CD4-positive, alpha-beta memory T cell (primary cell): ENCODE data around the gene PCDHA4. TPM values are rescaled to one million over a fixed set of nuclear protein-coding genes. Genes with fewer than 3 reads are reported as not detected.

ENCODE experiments used
- polyA plus RNA-seq, 2 donors: library from polyadenylated mRNA; unstranded; fragments of 300-500 nt; fragmentation: Illumina TruSeq; gene quantifications; one replicate each; pipeline ENCODE4 v1.2.3, GENCODE V29; 2021
- total RNA-seq, 2 experiments: library from RNA; stranded (reverse); gene quantifications; one replicate each; pipeline ENCODE4 v1.2.3, GENCODE V29; 2021

Gene PCDHA4
- total and polyA plus RNA-seq, 4 experiments from 2014 or later = not detected

Other genes starting within 250 kb of the PCDHA4 start
- gene SRA1, start 249.6 kb upstream of the PCDHA4 start, total RNA-seq = 10 to 100 TPM; 24.5 to 26.6 TPM
- 10 to 100 TPM; 35.5 to 46.8 TPM for gene SRA1, start 249.6 kb upstream of the PCDHA4 start, polyA plus RNA-seq
- gene APBB3, start 242.5 kb upstream of the PCDHA4 start, total RNA-seq = 10 to 100 TPM; 72.9 to 75.4 TPM
- gene APBB3, start 242.5 kb upstream of the PCDHA4 start, polyA plus RNA-seq = 1 to 10 TPM; 2.1 to 4.9 TPM
- gene SLC35A4, start 242.2 kb upstream of the PCDHA4 start, total RNA-seq = 10 to 100 TPM; 49.0 to 59.4 TPM
- gene SLC35A4, start 242.2 kb upstream of the PCDHA4 start, polyA plus RNA-seq = 100 to 1,000 TPM; 105 to 115 TPM
- 1 to 10 TPM; 4.9 to 5.2 TPM for gene CD14, start 173.9 kb upstream of the PCDHA4 start, total RNA-seq
- 1 to 10 TPM; 2.7 to 3.2 TPM for gene CD14, start 173.9 kb upstream of the PCDHA4 start, polyA plus RNA-seq
- gene TMCO6, start 167.6 kb upstream of the PCDHA4 start, total RNA-seq = 10 to 100 TPM; 50.0 to 56.3 TPM
- gene TMCO6, start 167.6 kb upstream of the PCDHA4 start, polyA plus RNA-seq = 10 to 100 TPM; 15.7 to 18.3 TPM
- 10 to 100 TPM; 38.0 TPM for gene NDUFA2, start 159.4 kb upstream of the PCDHA4 start, total RNA-seq
- 100 to 1,000 TPM; 132 to 135 TPM for gene NDUFA2, start 159.4 kb upstream of the PCDHA4 start, polyA plus RNA-seq
- 100 to 1,000 TPM; 178 to 185 TPM for gene IK, start 159.2 kb upstream of the PCDHA4 start, total RNA-seq
- 100 to 1,000 TPM; 147 to 205 TPM for gene IK, start 159.2 kb upstream of the PCDHA4 start, polyA plus RNA-seq
- gene WDR55, start 142.2 kb upstream of the PCDHA4 start, total RNA-seq = 10 to 100 TPM; 47.1 to 49.6 TPM
- gene WDR55, start 142.2 kb upstream of the PCDHA4 start, polyA plus RNA-seq = 10 to 100 TPM; 12.4 to 19.5 TPM
- gene DND1, start 133.5 kb upstream of the PCDHA4 start, total RNA-seq = 1 to 10 TPM; 4.0 to 5.0 TPM
- gene DND1, start 133.5 kb upstream of the PCDHA4 start, polyA plus RNA-seq = not detected
- gene HARS1, start 115.7 kb upstream of the PCDHA4 start, total RNA-seq = 10 to 100 TPM; 60.7 to 63.5 TPM
- gene HARS1, start 115.7 kb upstream of the PCDHA4 start, polyA plus RNA-seq = 10 to 100 TPM; 70.8 to 72.9 TPM
- gene HARS2, start 115.6 kb upstream of the PCDHA4 start, total RNA-seq = 10 to 100 TPM; 61.6 to 67.5 TPM
- 10 to 100 TPM; 17.8 to 26.5 TPM for gene HARS2, start 115.6 kb upstream of the PCDHA4 start, polyA plus RNA-seq
- gene ZMAT2, start 106.6 kb upstream of the PCDHA4 start, total RNA-seq = 10 to 100 TPM; 56.3 to 57.4 TPM
- gene ZMAT2, start 106.6 kb upstream of the PCDHA4 start, polyA plus RNA-seq = 10 to 100 TPM; 65.9 to 76.5 TPM
- not detected for gene PCDHA1, start 20.9 kb upstream of the PCDHA4 start, total RNA-seq
- gene PCDHA1, start 20.9 kb upstream of the PCDHA4 start, polyA plus RNA-seq = not detected
- not detected for gene PCDHA2, start 12.2 kb upstream of the PCDHA4 start, total RNA-seq
- gene PCDHA2, start 12.2 kb upstream of the PCDHA4 start, polyA plus RNA-seq = not detected
- not detected for gene PCDHA3, start 6.0 kb upstream of the PCDHA4 start, total RNA-seq
- gene PCDHA3, start 6.0 kb upstream of the PCDHA4 start, polyA plus RNA-seq = not detected
- gene PCDHA5, start 14.5 kb downstream of the PCDHA4 start, total RNA-seq = not detected
- not detected for gene PCDHA5, start 14.5 kb downstream of the PCDHA4 start, polyA plus RNA-seq
- not detected for gene PCDHA6, start 20.9 kb downstream of the PCDHA4 start, total RNA-seq
- gene PCDHA6, start 20.9 kb downstream of the PCDHA4 start, polyA plus RNA-seq = not detected
- gene PCDHA7, start 27.2 kb downstream of the PCDHA4 start, total RNA-seq = not detected
- not detected for gene PCDHA7, start 27.2 kb downstream of the PCDHA4 start, polyA plus RNA-seq
- gene PCDHA8, start 34.1 kb downstream of the PCDHA4 start, total RNA-seq = not detected
- gene PCDHA8, start 34.1 kb downstream of the PCDHA4 start, polyA plus RNA-seq = not detected
- gene PCDHA9, start 41.3 kb downstream of the PCDHA4 start, total RNA-seq = not detected
- gene PCDHA9, start 41.3 kb downstream of the PCDHA4 start, polyA plus RNA-seq = not detected
- not detected for gene PCDHA10, start 48.8 kb downstream of the PCDHA4 start, total RNA-seq
- gene PCDHA10, start 48.8 kb downstream of the PCDHA4 start, polyA plus RNA-seq = not detected
- gene PCDHA11, start 61.9 kb downstream of the PCDHA4 start, total RNA-seq = not detected
- not detected for gene PCDHA11, start 61.9 kb downstream of the PCDHA4 start, polyA plus RNA-seq
- gene PCDHA12, start 68.2 kb downstream of the PCDHA4 start, total RNA-seq = not detected
- gene PCDHA12, start 68.2 kb downstream of the PCDHA4 start, polyA plus RNA-seq = not detected
- not detected for gene PCDHA13, start 75.1 kb downstream of the PCDHA4 start, total RNA-seq
- gene PCDHA13, start 75.1 kb downstream of the PCDHA4 start, polyA plus RNA-seq = not detected
- not detected for gene PCDHAC1, start 119.2 kb downstream of the PCDHA4 start, total RNA-seq
- not detected for gene PCDHAC1, start 119.2 kb downstream of the PCDHA4 start, polyA plus RNA-seq
- gene PCDHAC2, start 159.4 kb downstream of the PCDHA4 start, total RNA-seq = not detected
- not detected for gene PCDHAC2, start 159.4 kb downstream of the PCDHA4 start, polyA plus RNA-seq
- gene PCDHB1, start 244.3 kb downstream of the PCDHA4 start, total RNA-seq = not detected
- gene PCDHB1, start 244.3 kb downstream of the PCDHA4 start, polyA plus RNA-seq = not detected